Peyer's patch (tissue), 4 donors: ENCODE results near the gene MIDN. TPM values are rescaled to one million over a fixed set of nuclear protein-coding genes. Genes with fewer than 3 reads are reported as not detected.

Experiments
- DNase-seq, 3 donors: peaks; one replicate each; pipeline ENCODE4 v3.0.0-alpha.2; 2017 to 2019
- H3K27ac ChIP-seq, 4 donors: fragments of 200-600 bp; sonication (generic); one replicate each; pipeline ENCODE4 v1.5.1; 2016 to 2019
- H3K27me3 ChIP-seq, 2 donors: fragments of 200-600 bp; sonication (generic); one replicate each; pipeline ENCODE4 v1.5.1; 2019
- H3K36me3 ChIP-seq, 3 donors: fragments of 200-600 bp; sonication (generic); one replicate each; pipeline ENCODE4 v1.5.1; 2016 to 2019
- H3K4me1 ChIP-seq, 4 donors: fragments of 200-600 bp; sonication (generic); one replicate each; pipeline ENCODE4 v1.5.1; 2016 to 2019
- H3K4me3 ChIP-seq, 4 donors: fragments of 200-600 bp; sonication (generic); 1 replicate in 3 of 4; 2 replicates in 1 of 4; pipeline ENCODE4 v1.5.1; 2016 to 2019; ENCODE audit warnings: mild to moderate bottlenecking in 1 of 4
- H3K9me3 ChIP-seq, 4 donors: fragments of 200-600 bp; sonication (generic); one replicate each; pipeline ENCODE4 v1.5.1; 2016 to 2019; ENCODE audit warnings: mild to moderate bottlenecking in 1 of 4
- CTCF ChIP-seq, 6 experiments: fragments of 450-650 bp in 4 of 6; fragments of 200-600 bp in 2 of 6; sonication (generic) in 1 of 6; IDR thresholded peaks; one replicate each; pipeline ENCODE4 v1.5.1; 2017 to 2019; ENCODE audit warnings: antibody characterized with exemption in 6 of 6, mild to moderate bottlenecking in 3 of 6, moderate library complexity in 1 of 6
- POLR2A ChIP-seq, 2 donors: fragments of 450-650 bp; IDR thresholded peaks; one replicate each; pipeline ENCODE4 v1.5.1; 2017; ENCODE audit warnings: antibody characterized with exemption in 2 of 2, mild to moderate bottlenecking in 2 of 2, moderate library complexity in 2 of 2
- total RNA-seq, 4 donors: library from RNA; depleted of rRNA; stranded (reverse); fragments of >200 nt; gene quantifications; one replicate each; pipeline ENCODE4 v1.1.0, GENCODE V29; 2016

Gene MIDN
- total RNA-seq, 4 donors from 2014 or later, result 34.7 to 205 (median 98.9) TPM

GRCh38 chr19:1284979-1285736 is 36.8 kb downstream of the MIDN start:
- Histone ChIP-seq H3K27ac (peak overlapping the region in 3 of 4 donors; percentile 79 to 96 (median 96)), H3K27me3 (peaks cover 0 to 18% of the 10 kb centered on the region in 2 donors), H3K9me3 (no peaks in the 10 kb centered on the region), H3K36me3 (no peaks in the 10 kb centered on the region), H3K4me1 (peaks cover 0 to 52% (median 3%) of the 10 kb centered on the region in 4 donors), H3K4me3 (peak overlapping the region in 2 of 4 donors; percentile 10 to 66)
- TF ChIP-seq POLR2A (IDR thresholded peaks at IDR 0.05), result no peak
- TF ChIP-seq CTCF (IDR thresholded peaks at IDR 0.05), result no peak
- DNase-seq, result no peak

DNA sequence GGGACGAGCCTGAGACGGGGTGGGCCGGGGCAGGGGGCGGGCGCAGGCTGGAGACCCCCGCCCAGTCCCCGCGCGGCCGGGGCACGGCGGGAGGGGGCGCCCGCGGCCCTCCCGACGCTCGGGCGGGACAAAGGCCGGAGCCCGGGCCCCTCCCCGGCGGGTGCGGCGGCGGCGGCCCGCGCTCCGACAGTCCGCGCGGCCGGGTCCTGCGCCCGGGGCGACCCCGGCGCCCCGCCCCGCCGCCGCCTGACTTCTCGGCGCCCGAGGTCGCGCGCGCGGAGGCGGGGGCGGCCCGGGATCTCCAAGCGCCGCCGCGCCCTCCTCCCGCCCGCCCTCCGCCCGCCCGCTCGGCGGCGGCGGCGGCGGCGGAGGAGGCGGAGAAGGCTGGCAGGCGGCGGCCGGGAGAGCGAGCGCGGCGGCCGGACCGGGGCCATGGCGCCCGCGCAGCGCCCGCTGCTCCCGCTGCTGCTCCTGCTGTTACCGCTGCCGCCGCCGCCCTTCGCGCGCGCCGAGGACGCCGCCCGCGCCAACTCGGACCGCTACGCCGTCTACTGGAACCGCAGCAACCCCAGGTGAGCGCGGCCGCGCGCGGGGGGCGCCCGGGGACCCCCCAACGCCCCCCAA is 37.5 kb downstream of the MIDN start, which contains the start of gene EFNA2:
Gene EFNA2, plus strand, starts transcription at position 137 of the 624 bp plus-strand sequence. Its CDS starts 296 bp downstream, at position 433.
- Histone ChIP-seq H3K4me1 (peaks cover 0 to 58% (median 4%) of the 10 kb centered on the region in 4 donors), H3K27me3 (peaks cover 0 to 18% of the 10 kb centered on the region in 2 donors), H3K9me3 (no peaks in the 10 kb centered on the region), H3K36me3 (no peaks in the 10 kb centered on the region), H3K27ac (peak within 1 kb of the TSS in 3 of 4 donors; percentile 79 to 96 (median 96)), H3K4me3 (peak within 1 kb of the TSS; percentile 21 to 66 (median 42))
- no peak for DNase-seq
- TF ChIP-seq POLR2A (IDR thresholded peaks at IDR 0.05), result peak in 1 of 2 donors; percentile 50
- TF ChIP-seq CTCF (IDR thresholded peaks at IDR 0.05), result peak in 1 of 6 experiments; percentile 15

- Histone ChIP-seq H3K27me3 (peaks cover 0 to 18% of the 10 kb centered on the region in 2 donors), H3K4me3 (peak overlapping the region in 3 of 4 donors; percentile 21 to 66 (median 58)), H3K36me3 (no peaks in the 10 kb centered on the region), H3K4me1 (peaks cover under 1 to 65% (median 5%) of the 10 kb centered on the region in 4 donors), H3K27ac (peak overlapping the region in 3 of 4 donors; percentile 74 to 96 (median 79)), H3K9me3 (no peaks in the 10 kb centered on the region)
- TF ChIP-seq POLR2A (IDR thresholded peaks at IDR 0.05), result no peak
- TF ChIP-seq CTCF (IDR thresholded peaks at IDR 0.05), result no peak
- DNase-seq, result no peak
Observed at GRCh38 chr19:1286487-1287353, 38.3 kb downstream of the MIDN start.

- Histone ChIP-seq H3K36me3 (no peaks in the 10 kb centered on the region), H3K4me3 (peak overlapping the region in 3 of 4 donors; percentile 21 to 66 (median 58)), H3K27me3 (peaks cover 0 to 18% of the 10 kb centered on the region in 2 donors), H3K27ac (peak overlapping the region in 2 of 4 donors; percentile 79 to 96), H3K9me3 (no peaks in the 10 kb centered on the region), H3K4me1 (peaks cover 3 to 74% (median 8%) of the 10 kb centered on the region in 4 donors)
- no peak for DNase-seq
- TF ChIP-seq POLR2A (IDR thresholded peaks at IDR 0.05), result no peak
- no peak for TF ChIP-seq CTCF (IDR thresholded peaks at IDR 0.05)
Observed at GRCh38 chr19:1287354-1288225, 39.2 kb downstream of the MIDN start.
